Stimulated activated CD8-positive, alpha-beta memory T cell treated with anti-CD3 and anti-CD28 coated beads, Interleukin-4, amount 100 ng/mL, for 4 hours (primary cell): ENCODE measurements around the gene LGR6.

Experiments
- DNase-seq, 2 donors: peaks; one replicate each; pipeline ENCODE4 v3.0.0-alpha.2; 2020; ENCODE audit warnings: low read depth in 2 of 2, low spot score in 1 of 2

LGR6 gene

DNA sequence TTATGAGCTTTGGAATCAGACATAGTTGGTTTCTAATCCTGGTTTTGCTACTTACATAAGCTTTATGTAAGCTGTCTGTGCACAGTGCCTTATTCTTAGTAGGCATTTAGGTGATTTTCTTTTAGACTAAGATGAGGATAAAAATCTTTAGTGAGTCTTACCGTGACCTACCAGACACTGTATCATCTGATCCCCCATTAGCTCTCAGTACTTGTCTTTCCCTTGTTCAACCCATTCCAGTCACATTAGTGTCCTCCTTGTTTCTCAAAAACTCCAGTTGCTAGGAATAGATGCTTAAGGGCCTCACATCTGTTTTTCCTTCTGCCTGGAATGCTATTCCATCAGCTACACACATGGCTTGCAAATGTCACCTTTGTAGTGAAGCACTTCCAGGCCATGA, 173.7 kb downstream of the LGR6 start:
- DNase-seq = no peak
